ENCODE data around the gene KIAA0040. TPM values are rescaled to one million over a fixed set of nuclear protein-coding genes. Genes with fewer than 3 reads are reported as not detected.

KIAA0040 gene
- total and polyA plus RNA-seq, 10 of the 15 experiments (the other 5 are each of a cell fraction or from before 2014, with no cell fraction given) = 7.6 to 47.7 (median 23.5) TPM

DNA sequence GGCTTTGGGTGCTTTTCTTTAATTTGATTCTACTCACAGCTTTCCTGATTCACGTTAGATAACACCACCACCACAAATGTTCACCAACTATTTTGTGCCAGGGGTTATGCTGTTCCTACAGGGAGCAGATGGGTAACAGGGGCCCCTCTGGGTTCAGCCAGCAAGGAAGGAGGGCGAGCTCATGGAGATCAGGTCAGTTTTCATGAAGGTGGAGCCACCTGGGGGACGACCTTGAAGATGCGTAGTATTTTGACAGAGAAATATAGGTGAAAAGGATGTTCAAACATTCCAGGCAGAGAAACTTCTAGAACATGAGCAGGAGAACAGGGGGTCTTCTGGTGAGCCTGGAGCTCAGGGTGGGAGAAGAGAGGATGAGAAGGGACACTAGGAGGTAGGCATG lies 28.9 kb downstream of the KIAA0040 start:
- BruUV-seq (replicated peaks) = no TSS peak
- Histone ChIP-seq H3K4me3 (no peak overlapping the region), H3K9me3 (replicated peaks; ENCODE audit: control insufficient read depth, insufficient read depth, low read length) (no peaks in the 10 kb centered on the region), H3K4me1 (ENCODE audit: control insufficient read depth, insufficient read depth, low read length) (no peaks in the 10 kb centered on the region), H3K36me3 (ENCODE audit: control insufficient read depth in 2 of 2, insufficient read depth in 2 of 2, low read length in 1 of 2) (peaks cover 15 to 40% of the 10 kb centered on the region in 2 experiments), H2AFZ (ENCODE audit: control insufficient read depth, low read depth, low read length) (no peak overlapping the region), H3K9ac (ENCODE audit: control insufficient read depth, insufficient read depth, low read length) (no peak overlapping the region), H3K79me2 (ENCODE audit: control insufficient read depth, insufficient read depth, low read length) (no peaks in the 10 kb centered on the region), H3K27me3 (replicated peaks in 1 of 2; ENCODE audit: control insufficient read depth in 2 of 2, insufficient read depth in 2 of 2, low read length in 1 of 2) (no peaks in the 10 kb centered on the region), H4K20me1 (ENCODE audit: control insufficient read depth, insufficient read depth) (no peaks in the 10 kb centered on the region), H3K27ac (ENCODE audit: control insufficient read depth, insufficient read depth) (no peak overlapping the region), H3K4me2 (ENCODE audit: control insufficient read depth, insufficient read depth) (no peak overlapping the region)
- intact Hi-C loops (cut with micrococcal nuclease; ENCODE audit: unreplicated experiment) (no loop called here), in situ Hi-C loops (cut with MboI) (no loop called here)
- ChIA-PET RAD21 (ENCODE audit: unreplicated experiment) (interaction anchor here (0.7 to 1.7 kb wide), 2 partner anchors 12 to 154 kb away, joined by 3 to 5 read pairs; no protein-coding TSS in a partner anchor), SMC1A (ENCODE audit: uncharacterized antibody, unreplicated experiment) (interaction anchor here (0.6 to 3.5 kb wide), 4 partner anchors 9 to 155 kb away, joined by 3 to 15 read pairs (median 10); no protein-coding TSS in a partner anchor), POLR2A (no interaction called here), CTCF (interaction anchor here (1.0 to 12.8 kb wide), 5 partner anchors 9 to 152 kb away, joined by 4 to 477 read pairs (median 17); no protein-coding TSS in a partner anchor)
- TF ChIP-seq JUND (IDR thresholded peaks at IDR 0.05; ENCODE audit: low read depth, low read length) (no peak), NFYA (IDR thresholded peaks at IDR 0.05; ENCODE audit: borderline replicate concordance, low read depth, low read length) (no peak), PAX8 (IDR thresholded peaks at IDR 0.05) (no peak), NFXL1 (IDR thresholded peaks at IDR 0.05; ENCODE audit: borderline replicate concordance) (no peak), SIX5 (IDR thresholded peaks at IDR 0.05; ENCODE audit: low read depth, low read length, severe bottlenecking) (no peak)
- 80% methylated on average over 4 of the region's 4 CpGs for WGBS (ENCODE audit: insufficient coverage, insufficient replicate concordance, low lambda C conversion rate, missing lambda C conversion rate)
- FAIRE-seq (no peak), ATAC-seq (no peak), DNase-seq (ENCODE audit: low read depth, low spot score) (no peak)

DNA sequence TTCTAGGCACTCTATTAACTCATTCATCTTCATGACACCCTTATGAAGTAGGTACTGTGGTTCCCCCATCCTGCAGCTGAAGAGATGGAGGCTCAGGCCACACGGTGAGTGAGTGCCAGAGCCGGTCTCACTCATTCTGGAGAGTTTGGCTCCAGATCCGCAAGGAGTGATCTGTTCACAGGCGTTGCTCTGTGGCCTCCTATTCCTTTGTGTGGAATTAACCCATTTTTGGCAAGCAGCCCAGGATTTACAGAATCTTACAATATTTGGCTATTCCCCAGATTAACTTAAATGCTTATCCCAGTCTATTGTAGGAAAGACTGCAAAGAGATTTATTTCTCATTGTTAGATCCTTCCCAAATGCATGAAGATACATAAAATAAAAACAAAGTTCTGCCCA lies 29.6 kb downstream of the KIAA0040 start:
- no peak overlapping the region for H3K27ac ChIP-seq (ENCODE audit: control insufficient read depth, insufficient read depth)
- in situ Hi-C loops (cut with MboI) = no loop called here
- H3K9ac ChIP-seq (ENCODE audit: control insufficient read depth, insufficient read depth, low read length) = no peak overlapping the region
- ChIA-PET RAD21 (ENCODE audit: unreplicated experiment) (no interaction called here), CTCF (interaction anchor here (1.0 to 12.8 kb wide), 4 partner anchors 11 to 152 kb away, joined by 4 to 477 read pairs (median 14); no protein-coding TSS in a partner anchor), POLR2A (no interaction called here), SMC1A (ENCODE audit: uncharacterized antibody, unreplicated experiment) (interaction anchor here (0.6 kb wide), 1 partner anchor 151 kb away, joined by 3 read pairs; no protein-coding TSS in a partner anchor)
- no peak for TF ChIP-seq SIX5 (IDR thresholded peaks at IDR 0.05; ENCODE audit: low read depth, low read length, severe bottlenecking)
- no peak for TF ChIP-seq LARP7 (IDR thresholded peaks at IDR 0.05)
- TF ChIP-seq NBN (IDR thresholded peaks at IDR 0.05) = no peak
- no peak for TF ChIP-seq NFXL1 (IDR thresholded peaks at IDR 0.05; ENCODE audit: borderline replicate concordance)
- no peak for TF ChIP-seq PKNOX1 (IDR thresholded peaks at IDR 0.05)
- no peak for DNase-seq (ENCODE audit: low read depth, low spot score)
- H3K9me3 ChIP-seq (replicated peaks; ENCODE audit: control insufficient read depth, insufficient read depth, low read length) = no peaks in the 10 kb centered on the region
- 97% methylated on average over 4 of the region's 4 CpGs for WGBS (ENCODE audit: insufficient coverage, insufficient replicate concordance, low lambda C conversion rate, missing lambda C conversion rate)
- intact Hi-C loops (cut with micrococcal nuclease; ENCODE audit: unreplicated experiment) = no loop called here
- no peak overlapping the region for H2AFZ ChIP-seq (ENCODE audit: control insufficient read depth, low read depth, low read length)
- no TSS peak for BruUV-seq (replicated peaks)
- peaks cover 15 to 40% of the 10 kb centered on the region in 2 experiments for H3K36me3 ChIP-seq (ENCODE audit: control insufficient read depth in 2 of 2, insufficient read depth in 2 of 2, low read length in 1 of 2)
- H3K4me1 ChIP-seq (ENCODE audit: control insufficient read depth, insufficient read depth, low read length) = no peaks in the 10 kb centered on the region
- no peak for FAIRE-seq
- H3K4me3 ChIP-seq = no peak overlapping the region
- H3K27me3 ChIP-seq (replicated peaks in 1 of 2; ENCODE audit: control insufficient read depth in 2 of 2, insufficient read depth in 2 of 2, low read length in 1 of 2) = no peaks in the 10 kb centered on the region
- H4K20me1 ChIP-seq (ENCODE audit: control insufficient read depth, insufficient read depth) = no peaks in the 10 kb centered on the region
- H3K79me2 ChIP-seq (ENCODE audit: control insufficient read depth, insufficient read depth, low read length) = no peaks in the 10 kb centered on the region
- no peak overlapping the region for H3K4me2 ChIP-seq (ENCODE audit: control insufficient read depth, insufficient read depth)
- ATAC-seq = no peak
